Measurements from ENCODE around the gene AP1G1. TPM values are rescaled to one million over a fixed set of nuclear protein-coding genes. Genes with fewer than 3 reads are reported as not detected.

AP1G1 gene
- total and polyA plus RNA-seq, 4 donors = 73.1 to 104 (median 80.0) TPM

DNA sequence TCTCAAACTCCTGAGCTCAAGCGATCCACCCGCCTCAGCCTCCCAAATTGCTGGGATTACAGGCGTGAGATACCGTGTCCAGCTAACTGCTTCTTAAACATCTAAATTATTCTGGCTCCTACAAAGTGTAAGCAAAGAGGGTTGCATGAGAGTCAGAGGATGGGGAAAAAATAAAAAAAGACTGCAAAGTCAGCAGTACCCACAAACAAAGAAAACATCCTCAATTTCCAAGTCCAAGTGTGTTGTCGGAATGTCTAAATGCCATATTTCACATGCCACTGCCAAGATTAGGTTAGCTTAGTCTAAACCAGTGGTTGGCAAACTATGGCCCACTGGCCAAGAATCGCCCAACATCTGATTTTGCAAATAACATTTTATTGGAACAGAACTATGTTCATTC lies 71.1 kb downstream of the AP1G1 start:
- Histone ChIP-seq H3K4me1 (ENCODE audit: control insufficient read depth, insufficient read depth, low read length) (no peaks in the 10 kb centered on the region), H3K27ac (ENCODE audit: low read depth, low read length) (no peak overlapping the region), H3K4me3 (ENCODE audit: low read depth, low read length) (no peak overlapping the region), H3K27me3 (ENCODE audit: control insufficient read depth, insufficient read depth, low read length) (no peaks in the 10 kb centered on the region), H3K36me3 (ENCODE audit: control insufficient read depth, insufficient read depth, low read length) (peaks cover 29% of the 10 kb centered on the region), H3K9me3 (ENCODE audit: control insufficient read depth, insufficient read depth, low read length) (no peaks in the 10 kb centered on the region)
- WGBS (ENCODE audit: insufficient coverage) = 100% methylated on average over 4 of the region's 6 CpGs
- DNase-seq (ENCODE audit: low read depth in 4 of 6, low spot score in 6 of 6) = no peak

- Histone ChIP-seq H3K36me3 (ENCODE audit: control insufficient read depth, insufficient read depth, low read length) (peaks cover 24% of the 10 kb centered on the region), H3K4me3 (ENCODE audit: low read depth, low read length) (no peak overlapping the region), H3K27ac (ENCODE audit: low read depth, low read length) (no peak overlapping the region), H3K4me1 (ENCODE audit: control insufficient read depth, insufficient read depth, low read length) (no peaks in the 10 kb centered on the region), H3K9me3 (ENCODE audit: control insufficient read depth, insufficient read depth, low read length) (no peaks in the 10 kb centered on the region), H3K27me3 (ENCODE audit: control insufficient read depth, insufficient read depth, low read length) (no peaks in the 10 kb centered on the region)
- WGBS (ENCODE audit: insufficient coverage) = 48% methylated on average over 2 of the region's 5 CpGs
- DNase-seq (ENCODE audit: low read depth in 4 of 6, low spot score in 6 of 6) = no peak
These were observed 74.1 kb downstream of the AP1G1 start for GRCh38 chr16:71734511-71734910.

GRCh38 chr16:71732587-71732986 lies 76.0 kb downstream of the AP1G1 start:
- no peaks in the 10 kb centered on the region for H3K9me3 ChIP-seq (ENCODE audit: control insufficient read depth, insufficient read depth, low read length)
- peaks cover 18% of the 10 kb centered on the region for H3K36me3 ChIP-seq (ENCODE audit: control insufficient read depth, insufficient read depth, low read length)

DNA sequence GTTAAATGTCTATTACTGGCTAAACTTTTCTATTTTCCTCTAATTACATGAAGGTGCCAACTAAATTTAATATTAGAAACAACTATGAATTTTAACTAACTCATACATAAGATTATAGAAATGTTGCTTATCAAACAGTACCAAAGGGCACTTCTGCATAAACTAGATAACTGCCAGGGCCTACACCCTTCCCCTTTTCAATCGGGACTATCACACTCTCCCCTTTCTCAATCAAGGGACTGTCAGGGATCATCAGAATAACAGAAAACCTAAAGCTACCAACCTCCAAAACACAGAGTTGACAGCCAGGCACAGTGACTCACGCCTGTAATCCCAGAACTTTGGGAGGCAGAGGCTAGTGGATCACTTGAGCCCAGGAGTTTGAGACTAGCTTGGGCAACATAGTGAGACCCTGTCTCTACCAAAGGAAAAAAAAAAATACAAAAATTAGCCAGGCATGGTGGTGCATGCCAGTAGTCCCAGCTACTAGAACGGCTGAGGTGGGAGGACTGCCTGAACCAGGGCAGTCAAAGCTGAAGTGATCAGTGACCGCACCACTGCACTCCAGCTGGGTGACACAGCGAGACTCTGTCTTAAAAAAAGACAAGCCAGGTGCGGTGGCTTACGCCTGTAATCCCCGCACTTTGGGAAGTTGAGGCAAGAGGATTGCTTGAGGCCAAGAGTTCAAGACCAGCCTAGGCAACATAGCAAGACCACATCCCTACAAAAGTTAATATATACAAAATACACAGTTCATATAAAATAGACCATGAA lies 80.9 kb downstream of the AP1G1 start:
- Histone ChIP-seq H3K4me3 (ENCODE audit: low read depth, low read length) (no peak overlapping the region), H3K36me3 (ENCODE audit: control insufficient read depth, insufficient read depth, low read length) (peaks cover 5% of the 10 kb centered on the region), H3K27ac (ENCODE audit: low read depth, low read length) (no peak overlapping the region)

More at GRCh38 chr16:71732587-71732986, 76.0 kb downstream of the AP1G1 start:
- H3K27ac ChIP-seq (ENCODE audit: low read depth, low read length) = no peak overlapping the region
- DNase-seq (ENCODE audit: low read depth in 4 of 6, low spot score in 6 of 6) = no peak
- WGBS (ENCODE audit: insufficient coverage) = no CpG with 5 or more reads among the region's 3 CpGs
- no peak overlapping the region for H3K4me3 ChIP-seq (ENCODE audit: low read depth, low read length)
- H3K4me1 ChIP-seq (ENCODE audit: control insufficient read depth, insufficient read depth, low read length) = no peaks in the 10 kb centered on the region
- no peaks in the 10 kb centered on the region for H3K27me3 ChIP-seq (ENCODE audit: control insufficient read depth, insufficient read depth, low read length)

GRCh38 chr16:71726476-71727315 lies 81.9 kb downstream of the AP1G1 start:
- peaks cover 10% of the 10 kb centered on the region for H3K4me1 ChIP-seq (ENCODE audit: control insufficient read depth, insufficient read depth, low read length)
- no peak for DNase-seq (ENCODE audit: low read depth in 4 of 6, low spot score in 6 of 6)
- no peaks in the 10 kb centered on the region for H3K27me3 ChIP-seq (ENCODE audit: control insufficient read depth, insufficient read depth, low read length)
- H3K4me3 ChIP-seq (ENCODE audit: low read depth, low read length) = no peak overlapping the region
- 22% methylated on average over 1 of the region's 4 CpGs for WGBS (ENCODE audit: insufficient coverage)
- H3K36me3 ChIP-seq (ENCODE audit: control insufficient read depth, insufficient read depth, low read length) = no peaks in the 10 kb centered on the region
- no peak overlapping the region for H3K27ac ChIP-seq (ENCODE audit: low read depth, low read length)
- H3K9me3 ChIP-seq (ENCODE audit: control insufficient read depth, insufficient read depth, low read length) = no peaks in the 10 kb centered on the region

More for the DNA sequence above, 80.9 kb downstream of the AP1G1 start:
- Histone ChIP-seq H3K4me1 (ENCODE audit: control insufficient read depth, insufficient read depth, low read length) (peaks cover 5% of the 10 kb centered on the region), H3K9me3 (ENCODE audit: control insufficient read depth, insufficient read depth, low read length) (no peaks in the 10 kb centered on the region), H3K27me3 (ENCODE audit: control insufficient read depth, insufficient read depth, low read length) (no peaks in the 10 kb centered on the region)
- 87% methylated on average over 6 of the region's 8 CpGs for WGBS (ENCODE audit: insufficient coverage)
- DNase-seq (ENCODE audit: low read depth in 4 of 6, low spot score in 6 of 6) = no peak

DNA sequence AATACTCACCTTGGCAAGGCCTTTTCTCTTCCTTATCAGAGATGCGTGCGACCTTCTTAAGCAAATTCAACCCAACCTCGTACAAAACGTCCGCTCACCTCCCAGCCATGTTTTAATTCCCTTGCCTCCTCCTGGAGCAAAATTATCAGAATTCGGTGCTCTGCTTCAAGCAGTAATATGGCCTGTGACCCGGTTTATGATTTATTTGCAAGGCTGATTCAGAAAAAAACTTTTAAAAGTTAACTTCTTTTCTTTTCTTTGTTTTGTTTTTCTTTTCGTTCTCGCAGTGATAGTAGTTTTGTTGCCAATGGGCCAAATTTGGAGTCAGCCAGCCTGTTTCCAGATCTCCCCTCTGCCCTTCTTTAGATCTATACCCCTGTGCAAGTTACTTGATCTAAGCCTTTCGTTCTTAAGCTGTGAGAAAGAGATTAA lies 84.3 kb downstream of the AP1G1 start, which contains the start of gene PHLPP2:
Gene PHLPP2 (minus strand): TSS at position 382 of the 432 bp plus-strand sequence. CDS start 9,906 bp downstream, outside the sequence.
- Histone ChIP-seq H3K9me3 (ENCODE audit: control insufficient read depth, insufficient read depth, low read length) (no peaks in the 10 kb centered on the region), H3K4me3 (ENCODE audit: low read depth, low read length) (peak within 1 kb of the TSS; percentile 53), H3K27ac (ENCODE audit: low read depth, low read length) (peak within 1 kb of the TSS; percentile 40), H3K4me1 (ENCODE audit: control insufficient read depth, insufficient read depth, low read length) (peaks cover 10% of the 10 kb centered on the region), H3K36me3 (ENCODE audit: control insufficient read depth, insufficient read depth, low read length) (peaks cover 5% of the 10 kb centered on the region), H3K27me3 (ENCODE audit: control insufficient read depth, insufficient read depth, low read length) (no peaks in the 10 kb centered on the region)
- DNase-seq (ENCODE audit: low read depth in 4 of 6, low spot score in 6 of 6) = no peak
- WGBS (ENCODE audit: insufficient coverage) = 39% methylated on average over 5 of the region's 10 CpGs

- peak overlapping the region; percentile 40 for H3K27ac ChIP-seq (ENCODE audit: low read depth, low read length)
- peak overlapping the region; percentile 53 for H3K4me3 ChIP-seq (ENCODE audit: low read depth, low read length)
- H3K36me3 ChIP-seq (ENCODE audit: control insufficient read depth, insufficient read depth, low read length) = peaks cover 5% of the 10 kb centered on the region
- peak; percentile 44 to 91 (median 67) for DNase-seq (ENCODE audit: low read depth in 4 of 6, low spot score in 6 of 6)
- H3K4me1 ChIP-seq (ENCODE audit: control insufficient read depth, insufficient read depth, low read length) = peaks cover 10% of the 10 kb centered on the region
- no peaks in the 10 kb centered on the region for H3K27me3 ChIP-seq (ENCODE audit: control insufficient read depth, insufficient read depth, low read length)
- WGBS (ENCODE audit: insufficient coverage) = under 1% methylated on average over 104 of the region's 104 CpGs
- H3K9me3 ChIP-seq (ENCODE audit: control insufficient read depth, insufficient read depth, low read length) = no peaks in the 10 kb centered on the region
These were observed 84.9 kb downstream of the AP1G1 start for GRCh38 chr16:71723537-71724319.

DNA sequence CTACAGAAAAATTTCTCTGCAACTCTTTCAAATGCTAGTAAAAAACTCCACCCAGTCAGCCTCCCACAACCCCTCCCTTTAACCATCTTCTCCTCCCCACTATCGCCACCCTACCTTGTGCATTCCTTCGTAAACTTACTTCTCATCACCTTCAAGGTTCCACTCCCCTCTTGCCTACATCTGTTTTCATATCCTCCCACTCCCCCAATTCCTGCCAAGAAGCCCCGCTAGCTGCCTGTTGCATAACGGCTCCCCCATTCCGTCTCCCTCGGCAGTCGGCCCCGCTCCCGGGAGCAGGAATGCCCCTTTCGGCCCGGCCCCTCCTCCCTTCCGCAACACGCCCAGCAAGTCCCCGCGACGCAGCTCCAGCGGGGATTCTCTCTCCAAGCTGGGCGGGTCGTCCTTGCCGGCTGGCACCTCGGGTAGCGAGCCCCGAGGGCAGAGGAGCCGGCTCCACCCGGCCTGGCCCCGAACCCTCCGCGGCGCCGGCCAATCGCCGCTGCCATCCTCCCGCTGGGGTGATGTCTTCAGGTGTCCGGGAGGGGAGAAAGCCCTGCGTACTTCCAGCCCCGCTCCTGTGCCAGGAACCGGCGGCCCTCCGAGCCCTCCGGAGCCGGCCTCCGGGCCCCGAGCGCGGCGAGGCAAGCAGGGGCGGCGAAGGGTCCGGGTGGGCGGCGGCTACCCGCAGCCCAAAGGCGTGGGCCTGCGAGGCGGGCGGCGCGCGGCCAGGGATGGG lies 85.7 kb downstream of the AP1G1 start:
- DNase-seq (ENCODE audit: low read depth in 4 of 6, low spot score in 6 of 6) = peak; percentile 19 to 79 (median 31)
- H3K4me3 ChIP-seq (ENCODE audit: low read depth, low read length) = peak overlapping the region; percentile 61
- H3K27me3 ChIP-seq (ENCODE audit: control insufficient read depth, insufficient read depth, low read length) = no peaks in the 10 kb centered on the region
- H3K27ac ChIP-seq (ENCODE audit: low read depth, low read length) = peak overlapping the region; percentile 64
- no peaks in the 10 kb centered on the region for H3K9me3 ChIP-seq (ENCODE audit: control insufficient read depth, insufficient read depth, low read length)
- under 1% methylated on average over 59 of the region's 59 CpGs for WGBS (ENCODE audit: insufficient coverage)
- peaks cover 10% of the 10 kb centered on the region for H3K4me1 ChIP-seq (ENCODE audit: control insufficient read depth, insufficient read depth, low read length)
- peaks cover 5% of the 10 kb centered on the region for H3K36me3 ChIP-seq (ENCODE audit: control insufficient read depth, insufficient read depth, low read length)

All from spinal cord (tissue), 10 donors.